Cardiac muscle cell (in vitro differentiated cells and primary cell): Measurements from ENCODE around the gene CCR3. TPM values are rescaled to one million over a fixed set of nuclear protein-coding genes. Genes with fewer than 3 reads are reported as not detected.
"Not testable (repeated sequence)": the region's sequence is repeated elsewhere in the genome, so short reads cannot be mapped to it uniquely, and the experiment has no call there.

Experiments
- DNase-seq, 2 donors: peaks; one replicate each; pipeline versions ENCODE4 v3.0.0 to v3.0.0-alpha.2; 2010 to 2017; ENCODE audit warnings: low read depth in 1 of 2, low spot score in 1 of 2
- H3K27ac ChIP-seq: fragments of 200-600 bp; sonication (generic); 2 replicates; pipeline ENCODE4 v1.5.1; 2016
- H3K27me3 ChIP-seq: fragments of 200-600 bp; sonication (generic); 2 replicates; pipeline ENCODE4 v1.6.0; 2016; ENCODE audit warnings: control low read depth
- H3K36me3 ChIP-seq: fragments of 200-600 bp; sonication (generic); 2 replicates; pipeline ENCODE4 v1.5.1; 2016; ENCODE audit warnings: control low read depth
- H3K4me1 ChIP-seq: fragments of 200-600 bp; sonication (generic); 2 replicates; pipeline ENCODE4 v1.8.1; 2017; ENCODE audit warnings: low read depth, mild to moderate bottlenecking, mixed run types
- H3K4me3 ChIP-seq: fragments of 200-600 bp; sonication (generic); 2 replicates; pipeline ENCODE4 v1.5.1; 2016; ENCODE audit warnings: mild to moderate bottlenecking
- H3K9me3 ChIP-seq: fragments of 200-600 bp; sonication (generic); 2 replicates; pipeline ENCODE4 v1.5.1; 2017; ENCODE audit warnings: low read depth, mild to moderate bottlenecking, control low read depth
- CTCF ChIP-seq: IDR thresholded peaks from 2 replicates; pipeline ENCODE4 v1.5.1; 2012; ENCODE audit warnings: low read depth, mild to moderate bottlenecking, low read length
- polyA plus RNA-seq: library from polyadenylated mRNA; unstranded; fragments of >200 nt; fragmentation: Nextera tagmentation; extraction: Ambion mirVana; gene quantifications from 2 replicates; pipeline ENCODE4 v1.2.1, GENCODE V29; 2016
- total RNA-seq: library from RNA; depleted of rRNA; stranded (reverse); fragments of >200 nt; gene quantifications from 2 replicates; pipeline ENCODE4 v1.2.3, GENCODE V29; 2016

Gene CCR3
- total and polyA plus RNA-seq, 2 experiments from 2014 or later: not detected

- Histone ChIP-seq H3K27me3 (no peaks in the 10 kb centered on the region), H3K36me3 (no peaks in the 10 kb centered on the region), H3K4me3 (no peak overlapping the region), H3K9me3 (no peaks in the 10 kb centered on the region), H3K4me1 (peaks cover 5% of the 10 kb centered on the region), H3K27ac (no peak overlapping the region)
- TF ChIP-seq CTCF: no peak
- DNase-seq: no peak
Observed at GRCh38 chr3:46206282-46207015, 35.8 kb upstream of the CCR3 start.

- not testable (repeated sequence) for H3K27me3 ChIP-seq, DNase-seq, H3K9me3 ChIP-seq, H3K27ac ChIP-seq, H3K4me1 ChIP-seq, H3K4me3 ChIP-seq, H3K36me3 ChIP-seq
Observed at GRCh38 chr3:46207514-46207913, 34.7 kb upstream of the CCR3 start.

- Histone ChIP-seq H3K36me3 (no peaks in the 10 kb centered on the region), H3K27ac (no peak within 1 kb of the TSS)
Observed at GRCh38 chr3:46208167-46208704, 34.0 kb upstream of the CCR3 start, which contains the start of gene CCR1. Gene CCR1, minus strand, starts transcription at chr3:46208313. Its CDS starts 4,000 bp downstream, at chr3:46204313.

GRCh38 chr3:46209053-46209452 lies 33.2 kb upstream of the CCR3 start:
- DNase-seq: no peak
- Histone ChIP-seq H3K4me1 (peaks cover 5% of the 10 kb centered on the region), H3K36me3 (no peaks in the 10 kb centered on the region), H3K9me3 (no peaks in the 10 kb centered on the region), H3K27me3 (no peaks in the 10 kb centered on the region), H3K4me3 (no peak overlapping the region), H3K27ac (no peak overlapping the region)
- TF ChIP-seq CTCF: no peak

More at GRCh38 chr3:46208167-46208704, 34.0 kb upstream of the CCR3 start, which contains the start of gene CCR1:
- Histone ChIP-seq H3K4me1 (peaks cover 5% of the 10 kb centered on the region), H3K9me3 (no peaks in the 10 kb centered on the region), H3K27me3 (no peaks in the 10 kb centered on the region), H3K4me3 (no peak within 1 kb of the TSS)
- peak; percentile 72 for TF ChIP-seq CTCF
- DNase-seq: peak; percentile 32 to 62

GRCh38 chr3:46209746-46210470 lies 32.4 kb upstream of the CCR3 start:
- no peak for DNase-seq
- H3K27me3 ChIP-seq: no peaks in the 10 kb centered on the region
- H3K4me1 ChIP-seq: peaks cover 5% of the 10 kb centered on the region
- H3K36me3 ChIP-seq: no peaks in the 10 kb centered on the region
- H3K4me3 ChIP-seq: no peak overlapping the region
- no peaks in the 10 kb centered on the region for H3K9me3 ChIP-seq
- H3K27ac ChIP-seq: no peak overlapping the region
- no peak for TF ChIP-seq CTCF

GRCh38 chr3:46212101-46212500 lies 30.2 kb upstream of the CCR3 start:
- Histone ChIP-seq H3K9me3 (no peaks in the 10 kb centered on the region), H3K4me3 (no peak overlapping the region), H3K27ac (no peak overlapping the region), H3K27me3 (no peaks in the 10 kb centered on the region), H3K36me3 (no peaks in the 10 kb centered on the region), H3K4me1 (peaks cover 5% of the 10 kb centered on the region)
- no peak for TF ChIP-seq CTCF
- no peak for DNase-seq
